ENCODE results near the gene STK38.

DNA sequence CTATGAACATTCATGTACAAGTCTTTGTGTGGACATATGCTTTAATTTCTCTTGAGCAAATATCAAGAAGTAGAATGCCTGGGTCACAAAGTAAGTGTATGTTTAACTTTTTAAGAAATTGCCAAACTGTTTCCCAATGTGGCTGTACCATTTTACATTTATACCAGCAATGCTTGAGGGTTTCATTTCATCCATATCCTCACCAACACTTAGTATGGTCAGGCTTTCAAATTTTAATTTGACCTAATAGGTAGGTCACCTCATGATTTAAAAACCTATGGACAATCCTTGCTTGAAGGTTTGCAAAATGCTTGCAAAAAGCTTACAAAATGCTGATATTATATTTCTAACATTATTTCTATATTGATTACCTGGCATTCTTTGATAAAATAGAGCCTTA lies 27.4 kb upstream of the STK38 start:
- TF ChIP-seq, protein P1, sequence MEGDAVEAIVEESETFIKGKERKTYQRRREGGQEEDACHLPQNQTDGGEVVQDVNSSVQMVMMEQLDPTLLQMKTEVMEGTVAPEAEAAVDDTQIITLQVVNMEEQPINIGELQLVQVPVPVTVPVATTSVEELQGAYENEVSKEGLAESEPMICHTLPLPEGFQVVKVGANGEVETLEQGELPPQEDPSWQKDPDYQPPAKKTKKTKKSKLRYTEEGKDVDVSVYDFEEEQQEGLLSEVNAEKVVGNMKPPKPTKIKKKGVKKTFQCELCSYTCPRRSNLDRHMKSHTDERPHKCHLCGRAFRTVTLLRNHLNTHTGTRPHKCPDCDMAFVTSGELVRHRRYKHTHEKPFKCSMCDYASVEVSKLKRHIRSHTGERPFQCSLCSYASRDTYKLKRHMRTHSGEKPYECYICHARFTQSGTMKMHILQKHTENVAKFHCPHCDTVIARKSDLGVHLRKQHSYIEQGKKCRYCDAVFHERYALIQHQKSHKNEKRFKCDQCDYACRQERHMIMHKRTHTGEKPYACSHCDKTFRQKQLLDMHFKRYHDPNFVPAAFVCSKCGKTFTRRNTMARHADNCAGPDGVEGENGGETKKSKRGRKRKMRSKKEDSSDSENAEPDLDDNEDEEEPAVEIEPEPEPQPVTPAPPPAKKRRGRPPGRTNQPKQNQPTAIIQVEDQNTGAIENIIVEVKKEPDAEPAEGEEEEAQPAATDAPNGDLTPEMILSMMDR (IDR thresholded peaks at IDR 0.05) = no peak
- TF ChIP-seq EZH2 (IDR thresholded peaks at IDR 0.05; ENCODE audit: borderline replicate concordance, insufficient read depth, low read depth, low read length, poor library complexity, severe bottlenecking) = no peak

Data from B cell (primary cell).